DMS79 treated with DMSO at 0.1 percent for 48 hours (cell line): ENCODE results near the gene FHIT.
A peak's percentile ranks its signal among the peaks of the same experiment; 100 is the strongest.

Source experiments
- DNase-seq: peaks from one replicate; lab custom pipeline; 2025; lab: John Stamatoyannopoulos, UW

FHIT gene

GRCh38 chr3:61251174-61251972 is at the start of gene FHIT:
Gene FHIT, minus strand, starts transcription at chr3:61251452.
- DNase-seq, result peak; percentile 66

DNA sequence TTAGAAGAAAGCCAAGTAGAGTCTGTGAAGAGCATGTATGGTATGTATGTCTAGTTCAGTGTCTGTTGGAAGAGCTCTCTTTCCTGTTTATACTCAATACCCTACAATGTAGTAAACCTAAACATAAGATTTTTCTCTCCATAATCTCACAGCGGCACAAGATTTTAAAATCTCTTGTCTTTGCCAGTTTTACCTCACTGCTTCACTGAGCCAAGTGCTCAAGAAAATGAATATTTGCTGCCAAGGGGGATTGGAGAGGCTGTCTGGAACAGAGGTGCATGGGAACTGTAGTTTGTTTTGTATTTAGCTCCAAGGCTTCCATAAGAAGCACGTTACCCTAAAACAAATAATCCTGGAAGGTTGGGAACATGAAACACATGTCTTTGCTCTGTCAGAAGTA is 49.5 kb upstream of the FHIT start:
- DNase-seq, result no peak

DNA sequence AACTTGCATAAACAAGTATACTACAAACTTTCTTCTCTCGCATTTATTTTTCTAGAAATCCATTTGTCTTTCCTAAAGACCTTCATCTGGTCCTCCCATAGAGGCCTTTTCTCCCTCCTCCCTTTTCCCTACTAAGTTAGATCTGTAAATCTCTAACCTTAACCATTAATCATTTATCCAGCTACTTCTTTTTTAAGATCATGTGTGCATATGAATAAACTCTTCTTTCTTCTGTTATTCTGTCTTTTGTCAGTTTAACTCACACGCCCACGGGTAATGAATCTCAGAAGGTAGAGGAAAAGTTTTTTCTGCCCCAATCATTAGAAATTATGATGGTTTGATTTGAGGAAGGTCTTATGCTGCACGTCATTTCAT is 48.7 kb upstream of the FHIT start:
- no peak for DNase-seq

- no peak for DNase-seq
Observed at GRCh38 chr3:61299343-61300005, 48.2 kb upstream of the FHIT start.

DNA sequence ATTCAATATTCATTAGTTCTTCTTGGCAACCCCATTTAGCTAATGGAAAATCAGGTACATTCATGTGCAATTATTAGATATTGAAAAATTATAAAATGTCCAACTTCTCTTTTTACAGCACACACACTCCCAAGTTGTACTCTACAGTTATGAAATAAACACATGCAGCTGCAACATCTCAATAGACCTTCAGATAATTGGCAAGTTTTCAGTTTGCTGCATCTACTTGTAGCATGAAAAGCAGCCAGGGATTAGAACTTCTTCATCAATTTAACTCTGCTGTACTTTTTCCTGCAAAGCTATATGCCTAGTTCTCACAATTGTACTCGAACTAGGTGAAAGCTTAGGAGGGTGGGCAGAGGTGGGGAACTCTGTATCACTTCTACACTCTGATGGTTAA is 46.6 kb upstream of the FHIT start:
- DNase-seq, result no peak

DNA sequence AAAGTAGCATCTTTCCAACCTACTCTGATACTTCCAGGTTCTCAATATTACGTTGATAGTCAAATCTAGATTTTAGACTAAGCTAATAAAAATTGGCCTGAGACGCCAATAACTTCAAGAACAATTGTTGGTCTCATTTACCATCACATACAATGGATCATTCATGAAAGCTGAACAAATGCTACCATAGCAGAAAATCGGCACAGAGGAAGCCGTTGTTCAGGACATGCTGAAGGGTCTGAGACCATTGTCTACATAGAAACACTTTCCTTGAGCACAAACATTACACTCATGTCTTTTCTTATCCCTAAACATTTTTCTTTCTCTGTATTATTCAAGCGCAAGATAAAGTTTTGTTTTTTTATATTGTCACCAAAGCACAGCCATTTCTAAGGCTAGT is 37.2 kb upstream of the FHIT start:
- no peak for DNase-seq

DNA sequence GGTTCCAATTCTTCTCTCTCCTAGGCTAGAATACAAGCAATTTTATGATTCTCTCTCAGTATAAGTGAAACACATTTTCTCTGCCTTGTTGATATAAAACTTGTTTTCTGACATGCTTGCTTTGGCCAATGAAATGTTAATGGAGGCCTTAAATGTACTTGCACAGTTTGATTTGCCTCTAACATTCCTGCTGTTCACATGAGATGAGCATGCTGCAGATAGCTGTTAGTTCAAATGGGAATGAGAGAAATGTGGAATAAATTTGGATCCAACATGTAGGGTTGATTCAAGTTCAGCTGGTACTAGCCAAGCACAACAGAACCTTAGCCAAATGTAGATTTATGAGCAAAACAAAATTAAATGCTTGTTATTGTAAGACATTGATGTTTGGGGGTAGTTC is 32.6 kb upstream of the FHIT start:
- DNase-seq, result no peak

DNA sequence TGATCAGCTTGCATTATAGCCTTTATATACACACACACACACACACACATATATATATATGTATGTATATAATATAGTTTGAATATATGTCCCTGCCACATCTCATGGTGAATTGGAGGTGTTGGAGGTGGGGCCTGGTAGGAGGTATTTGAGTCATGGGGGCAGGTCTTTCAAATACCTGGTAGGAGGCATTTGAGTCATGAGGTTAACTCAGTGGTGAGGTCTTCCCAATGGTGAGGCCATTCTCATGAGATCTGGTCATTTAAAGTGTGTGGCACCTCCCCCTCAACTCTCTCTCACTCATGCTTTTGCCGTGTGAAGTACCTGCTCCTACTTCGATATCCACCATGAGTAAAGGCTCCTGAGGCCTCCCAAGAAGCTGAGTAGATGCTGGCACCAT is 27.5 kb upstream of the FHIT start:
- DNase-seq, result no peak

DNA sequence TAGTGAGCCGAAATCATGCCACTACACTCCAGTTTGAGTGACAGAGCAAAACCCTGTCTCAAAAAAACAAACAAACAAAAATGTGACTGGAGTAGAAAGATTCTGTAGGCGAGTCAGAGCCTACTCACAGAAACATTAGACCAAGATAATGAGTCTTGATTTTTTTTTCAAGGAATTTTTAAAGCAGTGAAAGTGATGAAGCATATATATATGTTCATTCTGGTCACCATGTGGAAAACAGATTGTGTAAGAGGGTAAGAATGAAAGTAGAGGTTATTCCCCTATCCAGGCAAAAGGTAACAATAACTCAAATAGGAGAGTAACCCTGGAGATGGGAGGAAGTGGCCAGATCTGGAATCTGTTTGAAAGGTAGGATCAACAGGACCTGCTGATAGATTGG is 26.2 kb upstream of the FHIT start:
- DNase-seq, result no peak

GRCh38 chr3:61269435-61269834 is 18.2 kb upstream of the FHIT start:
- DNase-seq, result no peak

DNA sequence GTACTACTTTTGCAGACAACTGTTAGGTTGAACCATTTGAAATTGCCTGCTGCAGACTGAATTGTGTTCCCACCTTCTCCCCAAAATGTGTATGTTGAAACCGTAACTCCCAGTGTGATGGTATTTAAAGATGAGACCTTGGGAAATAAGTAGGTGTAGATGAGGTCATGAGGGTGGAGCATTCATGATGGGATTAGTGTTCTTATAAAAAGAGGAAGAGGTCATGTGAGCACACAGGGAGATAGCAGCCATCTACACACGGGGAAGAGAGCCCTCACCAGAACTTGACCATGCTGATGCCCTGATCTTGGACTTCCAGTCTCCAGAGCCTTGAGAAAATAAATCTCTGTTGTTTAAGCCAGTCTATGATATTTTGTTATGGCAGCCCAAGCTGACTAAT is 17.4 kb upstream of the FHIT start:
- DNase-seq, result no peak

DNA sequence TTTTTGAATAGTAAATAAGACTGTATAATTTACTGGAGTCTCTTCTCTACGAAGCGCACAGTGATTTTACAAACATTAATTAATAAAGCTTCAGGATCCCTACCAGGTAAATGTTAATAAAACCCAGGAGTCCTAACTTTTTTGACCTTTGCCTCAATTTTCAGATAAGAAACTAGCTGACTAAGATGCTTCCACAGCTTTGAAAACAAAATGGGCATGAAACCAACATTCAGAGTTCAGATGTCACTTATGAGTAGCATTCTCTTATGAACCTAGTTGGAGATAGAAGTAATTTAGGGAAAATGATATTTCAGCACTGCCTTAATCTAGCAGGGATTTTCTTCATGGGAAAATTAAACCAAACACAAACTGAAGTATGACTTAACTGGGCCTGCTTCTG is 13.0 kb upstream of the FHIT start:
- DNase-seq, result no peak

DNA sequence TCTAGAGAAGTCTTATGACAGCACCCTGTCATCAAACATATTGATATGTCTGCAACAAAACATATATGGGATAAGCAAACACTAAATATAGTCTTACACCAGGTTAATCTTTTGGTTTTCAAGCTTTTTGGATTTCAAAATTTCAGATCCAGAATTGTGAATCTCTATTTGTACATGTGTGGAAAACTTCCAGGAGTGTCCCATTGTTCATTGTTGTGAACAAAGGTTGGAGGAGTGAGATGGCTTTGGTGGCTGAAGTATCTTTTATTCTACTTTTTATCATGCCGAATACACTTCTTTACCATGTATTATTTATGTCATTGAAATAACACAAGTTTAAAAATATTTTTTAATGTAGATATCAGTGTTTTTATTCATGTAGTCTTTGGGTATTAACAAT is 5.9 kb upstream of the FHIT start:
- DNase-seq, result no peak

- no peak for DNase-seq
Observed at GRCh38 chr3:61253756-61254155, 2.5 kb upstream of the FHIT start.

GRCh38 chr3:61252836-61253235 is 1.6 kb upstream of the FHIT start:
- DNase-seq, result no peak

DNA sequence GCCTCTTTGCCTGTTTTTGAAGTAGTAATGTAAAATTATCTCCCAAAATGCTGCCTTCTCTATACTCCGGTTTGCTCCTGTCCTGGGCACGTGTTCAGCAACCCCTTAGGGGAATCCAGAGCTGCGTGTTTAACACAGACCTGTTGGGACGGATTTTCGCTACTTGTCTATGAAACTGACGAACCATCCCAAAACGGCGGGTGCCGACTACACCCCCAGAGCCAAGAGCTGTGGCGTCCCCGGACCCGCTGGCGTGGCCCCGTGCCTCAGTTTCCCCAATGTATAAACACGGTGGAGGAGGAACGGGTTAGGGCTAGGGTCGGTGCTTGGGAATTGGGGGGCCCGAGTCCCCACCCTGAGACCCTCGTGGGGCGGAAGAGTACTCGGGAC is 473 bp downstream of the FHIT start:
- DNase-seq, result no peak

- DNase-seq, result no peak
Observed at GRCh38 chr3:61248496-61248895, 2.8 kb downstream of the FHIT start.

DNA sequence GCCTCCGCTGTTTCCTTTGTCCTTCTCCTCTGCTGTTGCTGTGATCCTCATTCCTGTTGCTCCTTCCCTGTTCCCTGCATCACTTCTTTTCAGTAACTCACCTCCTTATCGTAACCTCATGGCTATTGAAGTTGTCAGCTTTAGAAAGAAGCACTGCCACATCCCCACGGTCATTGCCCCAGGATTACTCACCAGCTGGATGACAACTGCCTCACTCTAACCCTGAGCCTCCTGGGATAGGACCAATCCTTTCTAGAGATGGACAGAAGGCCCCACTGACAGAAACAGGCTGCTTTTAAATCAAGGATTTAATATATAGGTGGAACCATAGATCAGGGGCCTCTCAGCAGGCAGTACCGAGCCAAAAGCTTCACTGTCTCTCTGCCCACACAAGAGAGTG is 4.1 kb downstream of the FHIT start:
- no peak for DNase-seq

GRCh38 chr3:61239871-61240270 is 11.4 kb downstream of the FHIT start:
- DNase-seq, result peak; percentile 23

DNA sequence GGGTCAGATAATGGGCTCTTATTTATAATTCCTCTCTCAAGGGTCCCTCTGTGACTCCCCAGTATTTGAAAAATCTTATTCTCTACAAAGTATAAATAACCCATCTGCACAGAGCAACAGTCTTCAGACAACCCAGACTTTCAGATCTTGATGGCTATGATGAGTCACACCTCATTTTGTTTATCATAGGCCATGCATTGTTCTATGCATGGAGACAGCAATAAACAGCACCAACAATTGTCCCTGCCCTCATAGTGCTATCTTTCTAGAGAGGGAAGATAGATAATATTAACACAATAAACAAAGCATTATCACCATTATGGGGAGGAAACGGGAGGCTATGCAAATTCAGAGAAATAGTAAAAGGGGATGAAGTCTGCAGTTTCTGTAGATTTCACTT is 13.4 kb downstream of the FHIT start:
- DNase-seq, result no peak

DNA sequence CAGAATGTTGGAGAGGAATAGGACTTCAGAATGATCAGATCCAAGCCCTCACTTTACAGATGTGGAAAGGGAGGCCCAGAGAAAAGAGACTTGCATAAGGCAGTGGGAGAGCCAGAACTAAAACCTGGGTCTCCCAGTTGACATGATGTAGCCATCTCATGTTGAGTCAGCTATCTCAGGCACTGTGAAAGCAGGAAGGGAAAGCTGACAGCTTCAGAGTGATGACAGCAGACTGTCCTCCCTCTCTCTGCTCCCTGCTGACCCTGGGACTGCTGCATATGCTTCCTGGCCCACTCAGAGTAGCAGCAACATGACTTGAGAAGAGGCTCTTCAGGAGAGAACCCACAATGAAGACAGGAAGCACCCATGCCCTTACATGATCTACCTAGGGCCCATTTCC is 14.7 kb downstream of the FHIT start:
- DNase-seq, result no peak

DNA sequence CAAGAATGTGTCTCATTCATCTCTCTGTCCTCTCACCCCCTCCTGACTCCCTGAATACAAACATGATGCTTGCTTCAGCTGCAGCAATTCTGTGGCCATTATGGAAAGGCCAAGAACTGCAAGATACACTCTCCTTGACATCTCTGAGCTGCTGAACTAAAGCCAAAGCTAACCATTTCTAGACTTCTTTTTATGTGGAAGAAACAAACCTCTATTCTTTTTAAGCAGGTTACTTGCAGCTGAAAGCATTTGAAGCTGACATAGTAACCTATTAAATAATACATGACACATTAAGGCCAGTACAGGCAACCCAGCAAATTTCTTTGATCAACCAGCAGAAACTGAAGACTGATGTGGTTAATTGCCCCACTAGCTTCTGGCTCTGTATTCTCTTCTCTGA is 17.5 kb downstream of the FHIT start:
- no peak for DNase-seq

DNA sequence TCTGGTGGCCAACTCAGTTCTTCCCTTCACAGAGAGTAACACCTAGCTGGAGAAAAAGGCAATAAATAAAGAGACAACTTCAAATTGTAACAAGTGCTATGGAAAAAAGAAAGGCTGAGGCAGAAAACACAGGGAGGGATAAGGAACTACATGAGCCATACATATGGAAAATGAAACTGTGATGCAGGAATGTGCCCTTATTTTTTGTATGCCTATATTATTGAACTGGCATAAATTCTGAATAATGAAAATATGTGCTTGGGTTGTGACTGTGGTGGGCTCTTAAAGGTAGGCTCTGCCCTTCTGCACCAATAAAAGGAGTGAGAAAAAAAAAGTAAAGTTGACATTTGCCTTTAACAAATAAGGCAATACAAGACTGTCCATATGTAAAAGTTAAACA is 19.6 kb downstream of the FHIT start:
- no peak for DNase-seq

- DNase-seq, result no peak
Observed at GRCh38 chr3:61227799-61228198, 23.5 kb downstream of the FHIT start.
